HPDE6-E6E7 (cell line): ENCODE measurements around the gene AGMAT.

ENCODE experiments used
- DNase-seq: peaks from one replicate; pipeline ENCODE4 v3.0.0; 2011; ENCODE audit warnings: missing footprints; ENCODE audit errors: extremely low spot score

AGMAT gene, protein sequence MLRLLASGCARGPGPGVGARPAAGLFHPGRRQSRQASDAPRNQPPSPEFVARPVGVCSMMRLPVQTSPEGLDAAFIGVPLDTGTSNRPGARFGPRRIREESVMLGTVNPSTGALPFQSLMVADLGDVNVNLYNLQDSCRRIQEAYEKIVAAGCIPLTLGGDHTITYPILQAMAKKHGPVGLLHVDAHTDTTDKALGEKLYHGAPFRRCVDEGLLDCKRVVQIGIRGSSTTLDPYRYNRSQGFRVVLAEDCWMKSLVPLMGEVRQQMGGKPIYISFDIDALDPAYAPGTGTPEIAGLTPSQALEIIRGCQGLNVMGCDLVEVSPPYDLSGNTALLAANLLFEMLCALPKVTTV

DNA sequence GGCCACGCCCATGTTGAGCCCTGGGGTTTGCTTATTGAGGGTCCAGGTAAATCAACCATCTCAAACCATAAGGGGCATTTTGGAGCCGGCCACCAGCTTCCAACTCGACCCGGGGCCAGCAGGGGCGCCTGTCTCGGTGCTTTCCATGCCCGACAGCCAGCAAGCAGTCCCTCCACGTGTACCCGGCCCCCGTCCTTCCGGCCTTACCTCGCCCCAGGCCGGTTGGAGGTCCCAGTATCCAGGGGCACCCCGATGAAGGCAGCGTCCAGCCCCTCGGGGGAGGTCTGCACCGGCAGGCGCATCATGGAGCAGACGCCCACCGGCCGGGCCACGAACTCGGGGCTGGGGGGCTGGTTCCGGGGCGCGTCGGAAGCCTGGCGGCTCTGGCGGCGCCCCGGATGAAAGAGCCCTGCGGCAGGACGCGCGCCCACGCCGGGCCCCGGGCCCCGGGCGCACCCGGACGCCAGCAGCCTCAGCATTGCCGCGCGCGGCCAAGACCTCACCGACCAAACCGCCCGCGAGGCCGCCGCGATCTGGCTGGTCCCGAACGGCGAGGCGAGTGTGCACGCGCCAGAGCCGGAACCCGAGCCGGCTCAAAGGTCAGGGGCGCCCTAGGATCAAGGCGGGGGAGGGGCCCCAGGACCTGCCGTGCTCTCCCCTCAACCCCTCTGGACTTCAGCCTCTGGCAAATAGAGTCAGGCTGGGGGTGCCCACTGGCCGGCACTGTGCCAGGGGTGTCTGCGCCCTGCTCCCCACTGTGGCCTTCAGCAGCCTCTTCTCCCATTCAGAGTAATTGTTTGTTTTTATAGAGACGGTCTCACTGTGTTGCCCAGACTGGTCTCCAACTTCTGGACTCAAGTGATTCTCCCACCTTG is at the start of gene AGMAT:
Gene AGMAT, minus strand, starts transcription at position 563 of the 875 bp plus-strand sequence. Its CDS starts 84 bp downstream, at position 479.
- peak; percentile 44 for DNase-seq

DNA sequence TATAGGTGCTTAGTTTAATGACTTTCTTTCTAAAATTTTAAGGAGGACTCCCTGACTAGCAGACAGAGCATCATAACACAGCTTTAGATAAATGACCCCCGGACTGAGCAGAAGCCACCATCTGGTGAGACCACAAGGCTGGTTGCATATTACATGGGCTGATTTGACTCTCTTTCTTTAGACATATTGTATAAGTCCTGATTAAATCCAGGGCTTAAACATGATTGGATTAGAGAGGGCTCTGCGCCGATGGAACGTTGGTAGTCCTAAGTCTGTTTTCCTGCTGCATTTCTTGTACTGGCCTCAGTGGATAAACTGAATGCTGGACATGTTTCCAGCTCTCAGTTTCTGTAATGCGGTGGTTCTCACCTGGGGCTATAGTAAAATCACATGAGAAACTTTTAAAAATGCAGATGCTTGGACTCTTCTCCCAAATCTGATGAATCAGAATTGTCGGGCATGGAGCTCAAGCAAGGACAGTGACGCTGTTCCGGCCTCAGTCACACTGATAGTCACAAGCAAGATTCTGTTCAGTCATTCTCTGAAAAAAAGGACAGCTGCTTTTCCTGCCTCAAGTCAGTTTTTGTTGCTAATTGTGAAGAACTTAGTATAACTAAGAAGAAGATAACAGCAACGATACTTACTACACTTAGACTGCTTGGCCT is 49.0 kb upstream of the AGMAT start:
- no peak for DNase-seq

DNA sequence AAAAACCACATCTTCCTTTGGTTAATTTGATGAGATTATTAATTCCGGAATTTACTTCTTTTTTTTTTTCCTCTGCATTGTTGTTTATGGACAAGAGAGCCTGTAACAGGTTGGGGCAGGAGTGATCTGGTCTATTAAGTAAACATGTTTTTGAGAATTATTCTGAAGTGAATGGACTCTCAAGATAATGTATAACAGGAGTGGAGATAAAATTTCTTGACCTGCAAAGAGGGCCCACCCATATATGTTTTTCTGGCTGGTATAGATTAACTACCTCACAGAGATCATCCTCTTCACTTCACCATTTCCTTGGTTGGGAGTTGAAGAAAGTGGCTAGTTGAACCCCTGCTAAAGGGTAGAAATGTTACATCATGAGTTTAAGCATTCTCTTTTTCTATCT is 43.2 kb upstream of the AGMAT start:
- no peak for DNase-seq

DNA sequence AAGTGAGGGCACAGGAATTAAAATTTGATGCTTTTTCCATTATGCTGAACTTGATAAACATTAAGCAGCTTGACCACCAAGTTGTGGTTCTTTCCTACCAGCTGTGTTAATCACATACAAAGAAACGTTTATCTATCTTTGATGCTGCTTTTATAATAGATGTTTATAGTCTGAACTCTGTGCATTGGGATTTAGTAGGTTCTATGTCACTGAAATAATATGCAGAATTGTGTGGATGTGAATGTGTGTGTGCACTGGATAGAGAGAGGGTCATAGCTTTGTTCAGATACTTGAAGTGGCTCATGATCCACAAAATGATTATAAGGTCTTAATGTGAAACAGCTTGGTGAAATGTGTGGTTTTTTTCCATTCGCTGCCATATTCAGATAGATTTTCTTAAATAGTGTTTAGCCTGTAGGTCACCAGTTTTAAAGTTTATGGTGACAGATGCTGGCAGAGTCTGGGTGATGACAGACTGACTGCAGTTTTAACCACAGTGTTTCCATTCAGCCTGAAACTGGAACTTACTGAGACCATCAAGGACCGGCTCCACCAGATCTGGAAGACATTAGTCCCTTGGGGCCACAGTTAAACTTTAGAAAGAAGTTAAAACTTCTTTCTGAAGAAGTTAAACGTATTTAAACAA is 42.6 kb upstream of the AGMAT start:
- no peak for DNase-seq

DNA sequence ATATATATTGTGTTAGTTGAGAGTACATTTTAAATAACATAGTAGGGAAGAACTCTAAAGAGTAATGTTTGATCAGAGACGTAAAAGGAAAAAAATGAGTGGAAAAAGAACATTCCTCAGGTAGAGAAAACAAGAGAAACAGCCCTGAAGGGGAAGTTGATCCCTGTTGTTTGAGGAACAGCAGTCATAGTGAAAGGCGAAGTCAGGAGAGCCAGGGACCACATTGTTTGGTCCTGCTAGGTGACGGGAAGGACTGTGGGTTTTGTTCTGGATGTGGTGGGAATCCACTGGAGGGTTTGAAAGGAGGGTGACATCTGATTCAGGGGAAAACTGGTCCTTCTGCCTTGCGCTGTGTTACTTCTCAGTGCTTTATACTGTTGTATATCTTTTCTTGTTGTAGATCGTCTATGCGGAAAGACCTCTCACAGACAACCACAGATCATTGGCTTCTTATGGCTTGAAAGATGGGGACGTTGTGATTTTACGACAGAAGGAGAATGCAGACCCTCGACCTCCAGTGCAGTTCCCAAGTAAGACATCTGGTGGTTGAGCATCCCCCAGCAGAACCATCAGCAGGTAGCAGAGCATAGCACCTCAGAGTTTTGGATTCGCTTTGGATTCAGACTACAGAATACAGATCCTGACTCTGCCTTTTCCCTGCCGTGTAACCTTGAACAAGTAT is 41.6 kb upstream of the AGMAT start:
- no peak for DNase-seq

DNA sequence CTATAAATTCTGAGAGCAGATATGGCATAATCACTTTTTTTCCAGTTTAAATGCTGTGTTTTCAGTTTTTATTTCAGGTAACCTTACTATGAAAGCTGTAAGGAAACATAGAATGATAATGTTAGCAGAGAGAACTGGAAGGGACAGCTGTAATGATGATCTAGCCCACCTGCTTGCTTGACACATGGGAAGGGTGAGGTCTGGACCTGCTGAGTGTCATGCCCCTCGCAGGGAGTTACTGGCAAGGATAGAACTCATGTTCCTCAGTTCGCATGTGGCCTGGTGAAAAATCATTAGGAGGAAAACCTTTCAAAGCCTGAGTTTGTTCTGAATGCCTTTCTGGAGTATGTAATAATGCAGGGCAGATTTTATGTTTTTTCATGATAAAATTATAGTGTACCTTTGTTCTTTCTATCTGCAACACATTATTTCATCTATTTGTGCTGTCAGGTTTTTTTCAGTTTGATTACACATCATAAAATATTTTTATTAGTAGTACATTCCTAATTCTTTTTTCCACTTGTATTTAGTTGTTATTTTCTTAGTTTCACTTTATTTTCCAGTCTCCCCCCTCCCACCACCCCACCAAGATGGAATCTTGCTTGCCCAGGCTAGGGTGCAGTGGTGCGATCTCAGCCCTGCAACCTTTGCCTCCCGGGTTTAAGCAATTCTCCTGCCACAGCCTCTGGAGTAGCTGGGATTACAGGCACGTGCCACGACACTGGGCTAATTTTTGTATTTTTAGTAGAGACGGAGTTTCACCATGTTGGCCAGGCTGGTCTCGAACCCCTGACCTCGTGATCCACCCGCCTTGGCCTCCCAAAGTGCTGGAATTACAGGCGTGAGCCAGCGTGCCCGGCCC is 40.4 kb upstream of the AGMAT start:
- DNase-seq = no peak

DNA sequence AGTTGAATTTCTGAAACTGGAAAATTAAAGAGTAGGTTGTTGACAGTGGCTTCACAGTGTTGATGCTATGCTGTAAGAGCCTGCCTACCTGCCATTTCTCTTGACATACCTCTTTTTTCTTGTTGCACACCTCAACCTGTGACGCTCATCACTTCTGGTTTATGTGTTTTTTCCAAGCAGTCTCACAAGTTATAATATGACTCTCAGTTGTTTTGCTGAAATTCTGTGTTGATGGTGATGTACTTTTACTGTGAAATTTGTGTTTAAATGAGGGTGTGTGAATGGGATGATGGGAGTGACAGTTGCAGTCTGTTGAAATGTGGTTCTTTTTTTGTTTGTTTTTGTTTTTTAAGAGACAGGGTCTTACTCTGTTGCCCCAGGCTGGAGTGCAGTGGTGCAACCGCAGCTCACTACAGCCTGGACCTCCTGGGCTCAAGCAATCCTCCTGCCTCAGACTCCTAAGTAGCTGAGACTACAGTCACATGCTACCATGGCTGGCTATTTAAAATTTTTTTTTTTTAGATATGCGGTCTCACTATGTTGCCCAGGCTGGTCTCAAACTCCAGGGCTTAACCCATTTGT is 39.4 kb upstream of the AGMAT start:
- DNase-seq = no peak

DNA sequence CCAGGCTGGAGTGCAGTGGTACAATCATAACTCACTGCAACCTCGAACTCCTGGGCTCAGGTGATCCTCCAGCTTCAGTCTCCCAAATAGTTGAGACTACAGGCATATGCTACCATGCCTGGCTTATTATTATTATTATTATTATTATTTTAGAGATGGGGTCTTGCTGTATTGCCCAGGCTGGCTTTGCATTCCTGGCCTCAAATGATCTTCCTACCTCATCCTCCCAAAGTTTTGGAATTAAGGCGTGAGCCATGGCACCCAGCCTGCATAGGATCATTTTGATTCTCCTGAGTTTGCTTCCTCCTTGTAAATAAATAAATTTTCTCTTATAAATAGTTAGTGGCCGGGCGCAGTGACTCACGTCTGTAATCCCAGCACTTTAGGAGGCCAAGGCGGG is 38.6 kb upstream of the AGMAT start:
- no peak for DNase-seq

DNA sequence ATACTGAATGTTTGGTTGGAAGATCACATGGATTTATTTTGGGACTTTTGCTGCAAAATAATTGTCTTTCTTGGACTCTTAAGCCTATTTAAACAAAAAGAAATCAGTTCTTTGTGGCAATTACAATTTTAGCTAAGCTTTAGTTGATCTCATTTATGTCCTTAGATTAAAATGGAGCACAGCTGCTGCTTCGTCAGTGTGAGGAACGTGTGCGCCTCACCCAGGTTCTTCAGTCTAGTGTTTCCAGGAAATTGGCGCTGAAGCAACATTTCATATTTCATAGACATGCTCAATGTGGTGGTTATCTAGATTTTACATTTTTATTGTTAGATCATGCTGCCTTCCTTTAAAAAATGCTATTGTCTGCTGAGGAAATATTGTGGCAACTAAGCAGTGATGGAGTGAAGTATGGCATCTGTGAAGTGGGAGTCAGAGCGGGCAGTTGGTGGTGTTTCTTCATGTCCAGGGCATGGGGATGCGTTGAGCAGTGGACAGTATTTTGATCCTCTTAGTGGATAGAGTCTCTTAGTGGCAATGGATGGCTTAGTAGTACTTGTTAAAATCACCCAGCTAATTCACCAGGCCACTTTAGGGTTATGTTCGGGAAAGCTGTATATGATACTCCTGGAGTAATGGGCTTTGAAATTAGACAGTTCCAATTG is 38.0 kb upstream of the AGMAT start:
- DNase-seq = no peak

DNA sequence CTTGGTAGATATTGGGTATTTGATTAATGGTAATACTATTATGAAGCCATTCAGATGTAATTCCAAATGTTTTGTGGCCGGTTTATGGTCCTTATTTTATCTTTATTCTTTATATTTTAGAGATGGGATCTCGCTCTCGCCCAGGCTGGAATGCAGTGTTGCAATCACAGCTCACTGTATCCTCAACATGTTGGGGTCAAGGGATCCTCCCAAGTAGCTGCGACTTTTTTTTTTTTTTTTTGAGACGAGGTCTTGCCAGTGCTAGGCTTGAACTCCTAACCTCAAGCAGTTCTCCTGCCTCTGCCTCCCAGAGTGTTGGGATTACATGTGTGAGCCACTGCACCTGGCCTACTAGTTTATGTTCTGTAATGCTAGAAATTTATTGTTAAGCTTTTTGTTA is 37.1 kb upstream of the AGMAT start:
- no peak for DNase-seq

DNA sequence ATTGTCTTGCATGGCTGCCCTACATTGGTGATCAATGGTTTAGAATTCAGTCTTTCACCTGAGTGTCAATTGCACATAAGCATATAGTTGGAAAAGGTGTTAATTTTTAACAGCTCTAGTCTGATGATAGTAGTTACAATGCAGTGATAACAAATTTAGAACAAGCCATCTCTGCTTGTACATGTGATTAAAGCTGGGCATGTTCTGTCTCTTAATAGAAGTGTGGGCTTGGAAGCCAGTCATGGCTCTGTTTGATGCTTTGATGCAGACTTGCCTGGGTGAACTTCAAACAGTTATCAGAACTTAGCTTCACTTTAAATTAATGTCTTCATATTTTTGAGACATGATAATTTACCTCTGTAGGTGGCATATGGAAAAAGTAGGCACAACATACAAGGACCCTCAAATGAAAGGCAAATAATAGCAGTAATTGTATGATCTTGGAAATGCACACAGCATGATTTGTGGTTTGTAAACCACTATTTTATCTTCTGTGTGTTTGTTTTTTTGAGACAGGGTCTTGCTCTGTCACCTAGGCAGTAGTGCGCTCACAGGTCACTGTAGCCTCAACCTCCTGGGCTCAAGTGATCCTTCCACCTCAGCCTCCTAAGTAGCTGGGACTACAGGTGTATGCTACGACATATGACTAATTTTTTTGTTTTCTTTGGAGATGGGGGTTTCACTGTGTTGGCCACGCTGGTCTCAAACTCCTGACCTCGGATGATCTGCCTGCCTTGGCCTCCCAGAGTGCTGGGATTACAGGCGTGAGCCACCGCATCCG is 36.2 kb upstream of the AGMAT start:
- DNase-seq = no peak

DNA sequence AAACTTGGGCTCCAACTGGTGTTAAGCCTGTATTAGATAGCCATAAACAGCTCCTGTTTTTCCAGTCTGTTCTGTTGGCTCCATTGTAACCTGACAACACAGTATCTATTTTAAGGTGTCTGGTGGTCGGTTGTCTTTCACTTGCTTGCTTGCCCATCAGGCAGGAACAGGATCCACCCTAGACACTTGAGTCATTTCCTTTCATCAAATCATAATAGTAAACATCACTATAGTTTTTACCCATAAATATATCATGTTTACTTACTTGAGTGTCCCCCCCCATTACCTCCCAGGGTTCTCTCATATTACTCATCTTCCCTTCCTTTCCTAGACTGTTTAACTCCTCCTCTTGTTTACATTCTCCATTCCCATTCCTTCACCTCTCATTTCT is 35.3 kb upstream of the AGMAT start:
- DNase-seq = no peak

DNA sequence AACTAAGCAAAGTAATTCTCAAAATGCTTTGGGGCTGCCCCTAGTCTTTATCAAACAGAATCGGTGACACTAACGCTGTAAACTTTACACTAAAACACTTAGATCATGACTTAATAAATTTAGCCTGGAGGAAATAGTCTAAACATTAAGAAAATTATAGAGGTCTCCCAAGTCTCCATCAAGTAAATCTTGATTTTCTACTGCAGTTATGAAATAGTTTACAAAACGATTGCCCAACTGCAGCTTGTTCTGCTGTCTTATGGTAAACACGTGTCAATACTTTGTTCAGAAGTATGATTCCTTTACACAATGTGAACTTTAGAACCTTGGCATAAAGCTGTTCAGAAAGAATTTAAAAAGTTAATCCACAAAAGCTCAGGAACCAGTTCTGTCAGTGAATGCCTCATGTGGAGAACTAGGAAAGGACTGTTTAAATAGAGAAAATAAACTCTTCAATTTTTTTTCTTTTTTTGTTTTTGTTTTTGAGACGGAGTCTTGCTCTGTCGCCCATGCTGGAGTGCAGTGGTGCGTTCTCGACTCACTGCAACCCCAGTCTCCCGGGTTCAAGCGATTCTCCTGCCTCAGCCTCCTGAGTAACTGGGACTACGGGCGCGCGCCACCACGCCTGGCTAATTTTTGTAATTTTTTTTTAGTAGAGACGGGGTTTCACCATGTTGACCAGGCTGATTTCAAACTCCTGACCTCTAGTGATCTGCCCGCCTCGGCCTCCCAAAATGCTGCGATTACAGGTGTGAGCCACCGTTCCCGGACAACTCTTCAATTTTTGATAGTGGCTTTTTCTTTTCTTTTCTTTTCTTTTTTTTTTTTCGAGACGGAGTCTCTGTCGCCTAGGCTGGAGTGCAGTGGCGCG is 34.0 kb upstream of the AGMAT start:
- DNase-seq = peak; percentile 37

DNA sequence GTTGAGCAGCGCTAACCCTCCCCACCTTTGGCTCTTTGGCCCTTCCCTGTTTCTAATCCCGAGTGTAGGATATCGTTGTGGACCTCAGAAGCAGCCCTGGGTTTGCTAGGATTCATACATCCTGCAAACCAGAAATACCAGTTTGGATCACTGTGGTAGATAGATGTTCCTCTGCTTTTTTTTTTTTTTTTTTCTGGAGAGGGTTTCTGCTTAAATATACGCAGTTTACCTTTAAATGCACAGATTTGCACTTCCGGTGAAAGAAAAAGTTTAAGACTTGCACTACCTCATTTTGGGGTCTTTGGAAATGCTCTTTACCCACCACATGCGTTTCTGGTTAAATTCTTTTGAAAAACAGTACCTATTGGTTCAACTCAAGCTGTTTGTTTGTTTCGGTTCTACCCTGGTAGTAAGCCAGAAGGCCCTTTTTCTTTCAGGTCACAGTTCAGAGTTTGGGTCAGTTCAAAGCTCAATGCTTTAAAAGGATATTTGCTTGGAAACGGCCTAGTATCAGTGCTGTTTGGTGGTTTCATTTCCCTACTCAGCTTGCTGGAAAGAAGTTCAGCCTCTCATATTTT is 33.3 kb upstream of the AGMAT start:
- peak; percentile 44 for DNase-seq

DNA sequence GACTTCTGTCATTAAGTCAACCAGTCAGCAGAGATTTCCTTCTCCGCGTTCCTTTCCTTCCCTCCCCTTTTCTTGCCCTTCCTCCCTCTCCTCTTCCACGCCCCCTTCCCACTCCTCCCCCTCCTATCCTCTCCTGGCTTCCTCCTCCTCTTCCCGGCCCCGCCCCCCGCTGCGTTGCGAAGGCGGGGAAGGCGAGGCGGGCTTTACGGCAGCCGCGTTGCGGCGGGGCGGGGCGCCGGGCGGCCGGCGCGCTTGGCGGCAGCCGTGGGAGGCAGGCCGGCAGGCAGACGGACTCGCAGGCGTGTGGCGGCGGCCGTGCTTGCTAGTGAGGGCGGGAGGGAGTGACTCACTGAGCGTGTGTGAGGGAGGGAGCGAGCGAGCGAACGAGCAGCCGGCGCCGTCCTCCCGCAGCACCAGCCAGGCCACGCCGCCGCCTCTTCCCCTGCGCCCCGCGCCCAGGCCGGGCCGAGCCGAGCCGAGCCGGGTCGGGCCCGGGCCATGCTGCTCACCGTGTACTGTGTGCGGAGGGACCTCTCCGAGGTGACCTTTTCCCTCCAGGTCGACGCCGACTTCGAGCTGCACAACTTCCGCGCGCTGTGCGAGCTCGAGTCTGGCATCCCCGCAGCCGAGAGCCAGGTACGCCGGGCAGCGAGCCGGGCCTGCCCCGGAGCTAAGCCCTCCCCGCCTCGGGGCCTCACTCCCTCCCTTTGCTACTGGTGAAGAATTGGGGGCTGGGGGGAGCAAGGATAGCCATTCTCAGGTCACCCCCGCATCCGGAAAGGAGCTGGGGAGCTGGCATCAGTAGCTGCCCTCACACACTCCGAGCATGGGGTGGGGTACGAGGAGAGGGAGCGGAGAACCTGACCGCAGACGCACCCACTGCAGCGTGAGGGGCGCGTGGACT is 32.6 kb upstream of the AGMAT start, which contains the start of gene DDI2:
Gene DDI2, plus strand, starts transcription at position 286 of the 904 bp plus-strand sequence. Its CDS starts 213 bp downstream, at position 499.
- peak; percentile 89 for DNase-seq
